ENCODE measurements around the gene CAVIN4. TPM values are rescaled to one million over a fixed set of nuclear protein-coding genes. Genes with fewer than 3 reads are reported as not detected.

Gene CAVIN4
- total and polyA plus RNA-seq, 2 experiments from 2014 or later = 3.0 to 6.0 TPM

DNA sequence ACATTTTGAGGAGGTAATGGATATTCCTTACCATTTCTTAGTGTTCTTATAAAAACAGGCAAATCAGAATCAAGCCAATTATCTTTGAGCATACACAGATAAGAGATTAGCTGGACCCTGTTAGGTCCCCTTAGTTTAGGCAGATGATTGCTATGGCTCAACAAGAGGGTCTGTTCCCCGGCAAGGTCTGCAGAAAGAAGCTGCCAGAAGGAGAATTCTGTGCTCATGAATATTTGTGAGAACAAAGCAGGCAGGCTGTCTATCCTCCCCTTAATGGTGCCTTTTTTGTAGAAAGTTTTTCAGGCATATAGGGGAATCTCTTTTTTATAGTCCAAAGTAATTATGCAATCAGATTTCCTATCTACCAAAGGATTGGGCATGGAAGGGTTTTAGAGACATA lies 27.5 kb downstream of the CAVIN4 start:
- Histone ChIP-seq H3K4me1 (ENCODE audit: insufficient read depth) (peaks cover 4% of the 10 kb centered on the region; the same call in 1 of the 2 replicates), H3K4me3 (no peak overlapping the region), H3K9me2 (ENCODE audit: insufficient read depth) (no peaks in the 10 kb centered on the region), H3K36me3 (ENCODE audit: insufficient read depth) (no peaks in the 10 kb centered on the region), H3K27me3 (ENCODE audit: insufficient read depth) (no peaks in the 10 kb centered on the region), H3K79me2 (replicated peaks; ENCODE audit: insufficient read depth) (no peaks in the 10 kb centered on the region), H4K20me1 (replicated peaks; ENCODE audit: insufficient read depth) (no peaks in the 10 kb centered on the region), H3F3A (replicated peaks; ENCODE audit: low read depth) (no peaks in the 10 kb centered on the region), H2AFZ (no peak overlapping the region), H3K4me2 (no peak overlapping the region), H3K27ac (ENCODE audit: low read depth) (no peak overlapping the region)
- Mint-ChIP-seq H3K27ac (no peak overlapping the region), H3K36me3 (ENCODE audit: low read depth) (no peaks in the 10 kb centered on the region; the same call in 2 of the 3 replicates), H3K4me1 (peaks cover 17% of the 10 kb centered on the region), H3K27me3 (ENCODE audit: insufficient read depth, low read depth, poor library complexity) (peaks cover 2% of the 10 kb centered on the region), H3K4me3 (no peak overlapping the region), H3K9me3 (no peaks in the 10 kb centered on the region; the same call in 2 of the 3 replicates)
- DNase-seq (ENCODE audit: low spot score) (no peak), ATAC-seq (no peak)
- TF ChIP-seq POLR2AphosphoS5 (IDR thresholded peaks at IDR 0.05; ENCODE audit: low read depth) (no peak), ZNF331 (CRISPR knock-in tag; IDR thresholded peaks at IDR 0.05; ENCODE audit: low read depth) (no peak), STAT1 (IDR thresholded peaks at IDR 0.05; ENCODE audit: unreplicated experiment) (no peak), JUNB (IDR thresholded peaks at IDR 0.05; ENCODE audit: unreplicated experiment) (no peak), CREB1 (CRISPR knock-in tag; IDR thresholded peaks at IDR 0.05; ENCODE audit: low read depth) (no peak), NANOG (IDR thresholded peaks at IDR 0.05; ENCODE audit: borderline replicate concordance) (no peak), EZH2 (IDR thresholded peaks at IDR 0.05; ENCODE audit: low read depth, unreplicated experiment) (no peak), ZNF114 (CRISPR knock-in tag; IDR thresholded peaks at IDR 0.05) (no peak), EZH2phosphoT487 (IDR thresholded peaks at IDR 0.05; ENCODE audit: unreplicated experiment) (no peak)
- TF ChIP-seq, protein P1, sequence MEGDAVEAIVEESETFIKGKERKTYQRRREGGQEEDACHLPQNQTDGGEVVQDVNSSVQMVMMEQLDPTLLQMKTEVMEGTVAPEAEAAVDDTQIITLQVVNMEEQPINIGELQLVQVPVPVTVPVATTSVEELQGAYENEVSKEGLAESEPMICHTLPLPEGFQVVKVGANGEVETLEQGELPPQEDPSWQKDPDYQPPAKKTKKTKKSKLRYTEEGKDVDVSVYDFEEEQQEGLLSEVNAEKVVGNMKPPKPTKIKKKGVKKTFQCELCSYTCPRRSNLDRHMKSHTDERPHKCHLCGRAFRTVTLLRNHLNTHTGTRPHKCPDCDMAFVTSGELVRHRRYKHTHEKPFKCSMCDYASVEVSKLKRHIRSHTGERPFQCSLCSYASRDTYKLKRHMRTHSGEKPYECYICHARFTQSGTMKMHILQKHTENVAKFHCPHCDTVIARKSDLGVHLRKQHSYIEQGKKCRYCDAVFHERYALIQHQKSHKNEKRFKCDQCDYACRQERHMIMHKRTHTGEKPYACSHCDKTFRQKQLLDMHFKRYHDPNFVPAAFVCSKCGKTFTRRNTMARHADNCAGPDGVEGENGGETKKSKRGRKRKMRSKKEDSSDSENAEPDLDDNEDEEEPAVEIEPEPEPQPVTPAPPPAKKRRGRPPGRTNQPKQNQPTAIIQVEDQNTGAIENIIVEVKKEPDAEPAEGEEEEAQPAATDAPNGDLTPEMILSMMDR (conservative IDR thresholded peaks at IDR 0.05; ENCODE audit: low read depth in 2 of 2) = no peak
- TF ChIP-seq, protein P2, sequence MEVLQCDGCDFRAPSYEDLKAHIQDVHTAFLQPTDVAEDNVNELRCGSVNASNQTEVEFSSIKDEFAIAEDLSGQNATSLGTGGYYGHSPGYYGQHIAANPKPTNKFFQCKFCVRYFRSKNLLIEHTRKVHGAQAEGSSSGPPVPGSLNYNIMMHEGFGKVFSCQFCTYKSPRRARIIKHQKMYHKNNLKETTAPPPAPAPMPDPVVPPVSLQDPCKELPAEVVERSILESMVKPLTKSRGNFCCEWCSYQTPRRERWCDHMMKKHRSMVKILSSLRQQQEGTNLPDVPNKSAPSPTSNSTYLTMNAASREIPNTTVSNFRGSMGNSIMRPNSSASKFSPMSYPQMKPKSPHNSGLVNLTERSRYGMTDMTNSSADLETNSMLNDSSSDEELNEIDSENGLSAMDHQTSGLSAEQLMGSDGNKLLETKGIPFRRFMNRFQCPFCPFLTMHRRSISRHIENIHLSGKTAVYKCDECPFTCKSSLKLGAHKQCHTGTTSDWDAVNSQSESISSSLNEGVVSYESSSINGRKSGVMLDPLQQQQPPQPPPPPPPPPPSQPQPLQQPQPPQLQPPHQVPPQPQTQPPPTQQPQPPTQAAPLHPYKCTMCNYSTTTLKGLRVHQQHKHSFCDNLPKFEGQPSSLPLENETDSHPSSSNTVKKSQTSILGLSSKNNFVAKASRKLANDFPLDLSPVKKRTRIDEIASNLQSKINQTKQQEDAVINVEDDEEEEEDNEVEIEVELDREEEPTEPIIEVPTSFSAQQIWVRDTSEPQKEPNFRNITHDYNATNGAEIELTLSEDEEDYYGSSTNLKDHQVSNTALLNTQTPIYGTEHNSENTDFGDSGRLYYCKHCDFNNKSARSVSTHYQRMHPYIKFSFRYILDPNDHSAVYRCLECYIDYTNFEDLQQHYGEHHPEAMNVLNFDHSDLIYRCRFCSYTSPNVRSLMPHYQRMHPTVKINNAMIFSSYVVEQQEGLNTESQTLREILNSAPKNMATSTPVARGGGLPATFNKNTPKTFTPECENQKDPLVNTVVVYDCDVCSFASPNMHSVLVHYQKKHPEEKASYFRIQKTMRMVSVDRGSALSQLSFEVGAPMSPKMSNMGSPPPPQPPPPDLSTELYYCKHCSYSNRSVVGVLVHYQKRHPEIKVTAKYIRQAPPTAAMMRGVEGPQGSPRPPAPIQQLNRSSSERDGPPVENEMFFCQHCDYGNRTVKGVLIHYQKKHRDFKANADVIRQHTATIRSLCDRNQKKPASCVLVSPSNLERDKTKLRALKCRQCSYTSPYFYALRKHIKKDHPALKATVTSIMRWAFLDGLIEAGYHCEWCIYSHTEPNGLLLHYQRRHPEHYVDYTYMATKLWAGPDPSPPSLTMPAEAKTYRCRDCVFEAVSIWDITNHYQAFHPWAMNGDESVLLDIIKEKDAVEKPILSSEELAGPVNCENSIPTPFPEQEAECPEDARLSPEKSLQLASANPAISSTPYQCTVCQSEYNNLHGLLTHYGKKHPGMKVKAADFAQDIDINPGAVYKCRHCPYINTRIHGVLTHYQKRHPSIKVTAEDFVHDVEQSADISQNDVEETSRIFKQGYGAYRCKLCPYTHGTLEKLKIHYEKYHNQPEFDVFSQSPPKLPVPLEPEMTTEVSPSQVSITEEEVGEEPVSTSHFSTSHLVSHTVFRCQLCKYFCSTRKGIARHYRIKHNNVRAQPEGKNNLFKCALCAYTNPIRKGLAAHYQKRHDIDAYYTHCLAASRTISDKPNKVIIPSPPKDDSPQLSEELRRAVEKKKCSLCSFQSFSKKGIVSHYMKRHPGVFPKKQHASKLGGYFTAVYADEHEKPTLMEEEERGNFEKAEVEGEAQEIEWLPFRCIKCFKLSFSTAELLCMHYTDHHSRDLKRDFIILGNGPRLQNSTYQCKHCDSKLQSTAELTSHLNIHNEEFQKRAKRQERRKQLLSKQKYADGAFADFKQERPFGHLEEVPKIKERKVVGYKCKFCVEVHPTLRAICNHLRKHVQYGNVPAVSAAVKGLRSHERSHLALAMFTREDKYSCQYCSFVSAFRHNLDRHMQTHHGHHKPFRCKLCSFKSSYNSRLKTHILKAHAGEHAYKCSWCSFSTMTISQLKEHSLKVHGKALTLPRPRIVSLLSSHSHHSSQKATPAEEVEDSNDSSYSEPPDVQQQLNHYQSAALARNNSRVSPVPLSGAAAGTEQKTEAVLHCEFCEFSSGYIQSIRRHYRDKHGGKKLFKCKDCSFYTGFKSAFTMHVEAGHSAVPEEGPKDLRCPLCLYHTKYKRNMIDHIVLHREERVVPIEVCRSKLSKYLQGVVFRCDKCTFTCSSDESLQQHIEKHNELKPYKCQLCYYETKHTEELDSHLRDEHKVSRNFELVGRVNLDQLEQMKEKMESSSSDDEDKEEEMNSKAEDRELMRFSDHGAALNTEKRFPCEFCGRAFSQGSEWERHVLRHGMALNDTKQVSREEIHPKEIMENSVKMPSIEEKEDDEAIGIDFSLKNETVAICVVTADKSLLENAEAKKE (CRISPR knock-in tag; IDR thresholded peaks at IDR 0.05) = no peak
- TF ChIP-seq, protein P3, sequence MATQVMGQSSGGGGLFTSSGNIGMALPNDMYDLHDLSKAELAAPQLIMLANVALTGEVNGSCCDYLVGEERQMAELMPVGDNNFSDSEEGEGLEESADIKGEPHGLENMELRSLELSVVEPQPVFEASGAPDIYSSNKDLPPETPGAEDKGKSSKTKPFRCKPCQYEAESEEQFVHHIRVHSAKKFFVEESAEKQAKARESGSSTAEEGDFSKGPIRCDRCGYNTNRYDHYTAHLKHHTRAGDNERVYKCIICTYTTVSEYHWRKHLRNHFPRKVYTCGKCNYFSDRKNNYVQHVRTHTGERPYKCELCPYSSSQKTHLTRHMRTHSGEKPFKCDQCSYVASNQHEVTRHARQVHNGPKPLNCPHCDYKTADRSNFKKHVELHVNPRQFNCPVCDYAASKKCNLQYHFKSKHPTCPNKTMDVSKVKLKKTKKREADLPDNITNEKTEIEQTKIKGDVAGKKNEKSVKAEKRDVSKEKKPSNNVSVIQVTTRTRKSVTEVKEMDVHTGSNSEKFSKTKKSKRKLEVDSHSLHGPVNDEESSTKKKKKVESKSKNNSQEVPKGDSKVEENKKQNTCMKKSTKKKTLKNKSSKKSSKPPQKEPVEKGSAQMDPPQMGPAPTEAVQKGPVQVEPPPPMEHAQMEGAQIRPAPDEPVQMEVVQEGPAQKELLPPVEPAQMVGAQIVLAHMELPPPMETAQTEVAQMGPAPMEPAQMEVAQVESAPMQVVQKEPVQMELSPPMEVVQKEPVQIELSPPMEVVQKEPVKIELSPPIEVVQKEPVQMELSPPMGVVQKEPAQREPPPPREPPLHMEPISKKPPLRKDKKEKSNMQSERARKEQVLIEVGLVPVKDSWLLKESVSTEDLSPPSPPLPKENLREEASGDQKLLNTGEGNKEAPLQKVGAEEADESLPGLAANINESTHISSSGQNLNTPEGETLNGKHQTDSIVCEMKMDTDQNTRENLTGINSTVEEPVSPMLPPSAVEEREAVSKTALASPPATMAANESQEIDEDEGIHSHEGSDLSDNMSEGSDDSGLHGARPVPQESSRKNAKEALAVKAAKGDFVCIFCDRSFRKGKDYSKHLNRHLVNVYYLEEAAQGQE (IDR thresholded peaks at IDR 0.05; ENCODE audit: unreplicated experiment) = no peak
- TF ChIP-seq, protein P4, sequence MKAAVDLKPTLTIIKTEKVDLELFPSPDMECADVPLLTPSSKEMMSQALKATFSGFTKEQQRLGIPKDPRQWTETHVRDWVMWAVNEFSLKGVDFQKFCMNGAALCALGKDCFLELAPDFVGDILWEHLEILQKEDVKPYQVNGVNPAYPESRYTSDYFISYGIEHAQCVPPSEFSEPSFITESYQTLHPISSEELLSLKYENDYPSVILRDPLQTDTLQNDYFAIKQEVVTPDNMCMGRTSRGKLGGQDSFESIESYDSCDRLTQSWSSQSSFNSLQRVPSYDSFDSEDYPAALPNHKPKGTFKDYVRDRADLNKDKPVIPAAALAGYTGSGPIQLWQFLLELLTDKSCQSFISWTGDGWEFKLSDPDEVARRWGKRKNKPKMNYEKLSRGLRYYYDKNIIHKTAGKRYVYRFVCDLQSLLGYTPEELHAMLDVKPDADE (IDR thresholded peaks at IDR 0.05) = no peak
